ENCODE measurements around the gene PPP6R2.
"Not testable (repeated sequence)": the region's sequence is repeated elsewhere in the genome, so short reads cannot be mapped to it uniquely, and the experiment has no call there.

The PPP6R2 gene

DNA sequence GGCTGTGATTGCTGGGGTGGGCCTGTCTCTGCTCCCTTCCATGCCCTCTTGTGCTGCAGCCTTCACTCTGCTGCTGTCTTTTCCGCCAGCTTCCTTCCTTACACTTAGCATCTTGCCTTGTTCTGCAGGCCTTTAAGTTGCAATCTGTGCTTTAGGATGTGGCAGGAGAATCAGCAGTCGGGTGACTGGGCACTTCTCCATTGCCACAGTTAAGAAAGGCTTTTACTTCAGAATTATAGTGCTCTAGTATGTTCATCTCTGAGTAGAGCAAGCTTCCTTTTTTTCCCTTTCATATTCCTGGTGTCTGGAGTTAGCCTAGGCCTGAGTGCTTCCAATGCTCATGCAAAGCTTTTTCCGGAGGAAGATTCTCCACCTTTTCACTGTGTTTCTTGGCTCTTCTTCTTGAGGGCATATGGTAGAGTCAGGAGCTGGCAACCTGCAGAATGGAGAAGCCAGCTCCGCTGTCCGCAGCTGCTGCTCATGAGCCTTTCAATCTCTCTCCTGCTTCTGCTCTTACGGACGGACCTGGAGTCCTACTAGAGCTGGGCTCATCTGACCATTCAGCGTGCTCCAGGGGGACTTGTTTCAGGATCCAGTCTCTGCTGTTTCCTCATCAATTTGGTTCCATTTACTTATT, 20.2 kb downstream of the PPP6R2 start:
- TF ChIP-seq, protein P1, sequence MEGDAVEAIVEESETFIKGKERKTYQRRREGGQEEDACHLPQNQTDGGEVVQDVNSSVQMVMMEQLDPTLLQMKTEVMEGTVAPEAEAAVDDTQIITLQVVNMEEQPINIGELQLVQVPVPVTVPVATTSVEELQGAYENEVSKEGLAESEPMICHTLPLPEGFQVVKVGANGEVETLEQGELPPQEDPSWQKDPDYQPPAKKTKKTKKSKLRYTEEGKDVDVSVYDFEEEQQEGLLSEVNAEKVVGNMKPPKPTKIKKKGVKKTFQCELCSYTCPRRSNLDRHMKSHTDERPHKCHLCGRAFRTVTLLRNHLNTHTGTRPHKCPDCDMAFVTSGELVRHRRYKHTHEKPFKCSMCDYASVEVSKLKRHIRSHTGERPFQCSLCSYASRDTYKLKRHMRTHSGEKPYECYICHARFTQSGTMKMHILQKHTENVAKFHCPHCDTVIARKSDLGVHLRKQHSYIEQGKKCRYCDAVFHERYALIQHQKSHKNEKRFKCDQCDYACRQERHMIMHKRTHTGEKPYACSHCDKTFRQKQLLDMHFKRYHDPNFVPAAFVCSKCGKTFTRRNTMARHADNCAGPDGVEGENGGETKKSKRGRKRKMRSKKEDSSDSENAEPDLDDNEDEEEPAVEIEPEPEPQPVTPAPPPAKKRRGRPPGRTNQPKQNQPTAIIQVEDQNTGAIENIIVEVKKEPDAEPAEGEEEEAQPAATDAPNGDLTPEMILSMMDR (IDR thresholded peaks at IDR 0.05; ENCODE audit: insufficient read depth, missing control alignments) = no peak
- DNase-seq (ENCODE audit: insufficient read length, low spot score) (no peak), FAIRE-seq (no peak)

DNA sequence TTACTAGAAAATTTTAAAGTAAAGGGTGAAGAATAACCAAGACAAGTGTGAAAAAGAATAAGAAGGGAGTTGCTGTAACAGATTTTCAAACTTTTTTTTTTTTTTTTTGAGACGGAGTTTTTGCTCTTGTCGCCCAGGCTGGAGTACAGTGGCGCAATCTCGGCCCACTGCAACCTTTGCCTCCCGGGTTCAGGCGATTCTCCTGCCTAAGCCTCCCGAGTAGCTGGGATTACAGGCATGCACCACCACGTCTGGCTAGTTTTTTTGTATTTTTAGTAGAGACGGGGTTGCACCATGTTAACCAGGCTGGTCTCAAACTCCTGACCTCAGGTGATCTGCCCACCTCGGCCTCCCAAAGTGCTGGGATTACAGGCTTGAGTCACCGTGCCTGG, 20.7 kb downstream of the PPP6R2 start:
- not testable (repeated sequence) for DNase-seq (ENCODE audit: insufficient read length, low spot score); FAIRE-seq

DNA sequence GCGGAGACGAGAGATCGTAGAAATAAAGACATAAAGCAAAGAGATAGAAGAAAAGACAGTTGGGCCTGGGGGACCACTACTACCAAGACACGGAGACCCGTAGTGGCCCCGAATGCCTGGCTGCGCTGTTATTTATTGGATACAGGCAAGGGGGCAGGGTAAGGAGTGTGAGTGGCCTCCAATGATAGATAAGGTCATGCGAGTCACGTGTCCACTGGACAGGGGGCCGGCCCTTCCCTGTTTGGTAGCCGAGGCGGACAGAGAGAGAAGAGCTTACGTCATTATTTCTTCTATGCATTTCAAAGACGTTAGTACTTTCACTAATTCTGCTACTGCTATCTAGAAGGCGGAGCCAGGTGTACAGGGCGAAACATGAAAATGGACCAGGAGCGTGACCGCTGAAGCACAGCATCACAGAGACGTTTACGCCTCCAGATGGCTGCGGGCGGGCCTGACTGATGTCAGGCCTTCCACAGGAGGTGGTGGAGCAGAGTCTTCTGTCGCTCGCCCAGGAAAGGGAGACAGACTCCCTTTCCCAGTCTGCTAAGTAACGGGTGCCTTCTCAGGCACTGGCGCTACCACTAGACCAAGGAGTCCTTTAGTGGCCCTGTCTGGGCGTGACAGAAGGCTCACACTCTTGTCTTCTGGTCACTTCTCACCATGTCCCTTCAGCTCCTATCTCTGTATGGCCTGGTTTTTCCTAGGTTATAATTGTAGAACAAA, 24.8 kb downstream of the PPP6R2 start:
- FAIRE-seq (no peak), DNase-seq (ENCODE audit: insufficient read length, low spot score) (no peak)
- TF ChIP-seq, protein P1 (IDR thresholded peaks at IDR 0.05; ENCODE audit: insufficient read depth, missing control alignments) = no peak

DNA sequence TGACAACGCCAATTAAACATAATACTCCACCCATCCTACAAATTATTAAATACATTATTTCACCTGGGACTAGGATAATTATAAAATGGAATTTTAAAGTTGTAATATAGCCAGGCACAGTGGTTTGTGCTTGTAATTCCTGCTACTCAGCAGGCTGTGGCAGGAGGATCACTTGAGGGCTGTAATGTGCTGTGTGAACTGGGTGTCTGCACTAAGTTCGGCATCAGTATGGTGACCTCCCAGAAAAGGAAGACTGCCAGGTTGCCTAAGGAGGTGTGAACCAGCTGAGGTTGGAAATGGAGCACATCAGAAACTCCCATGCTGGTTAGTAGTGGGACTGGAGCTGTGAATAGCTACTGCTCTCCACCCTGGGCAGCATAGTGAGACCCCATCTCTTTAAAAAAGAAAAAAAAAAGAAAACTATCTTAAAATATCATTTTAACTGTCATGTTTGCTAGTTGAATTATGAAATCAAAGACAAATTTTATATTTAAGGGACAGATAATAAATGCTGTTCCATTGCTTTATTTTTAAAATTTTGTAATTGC, 28.0 kb downstream of the PPP6R2 start:
- DNase-seq (ENCODE audit: insufficient read length, low spot score) (no peak), FAIRE-seq (no peak)
- TF ChIP-seq, protein P1 (IDR thresholded peaks at IDR 0.05; ENCODE audit: insufficient read depth, missing control alignments) = no peak

DNA sequence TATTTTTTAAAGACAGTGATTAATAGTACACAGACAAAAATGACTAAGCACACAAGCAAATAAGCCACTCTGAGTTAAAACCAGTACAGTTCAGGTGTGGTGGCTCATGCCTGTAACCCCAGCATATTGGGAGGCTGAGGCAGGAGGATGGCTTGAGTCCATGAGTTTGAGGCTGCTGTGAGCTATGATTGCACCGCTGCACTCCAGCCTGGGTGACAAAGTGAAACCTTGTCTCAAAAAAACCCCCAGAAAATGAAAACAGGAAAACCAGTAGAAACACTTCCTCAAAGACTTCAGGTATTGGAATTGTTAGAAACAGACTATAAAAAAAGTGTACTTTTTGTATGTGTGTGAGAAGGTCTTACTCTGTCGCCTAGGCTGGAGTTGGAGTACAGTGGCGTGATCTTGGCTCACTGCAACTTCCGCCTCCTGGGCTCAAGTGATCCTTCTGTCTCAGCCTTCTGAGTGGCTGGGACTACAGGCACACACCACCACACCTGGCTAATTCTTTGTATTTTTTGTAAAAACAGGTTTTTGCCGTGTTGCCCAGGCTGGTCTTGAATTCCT, 33.0 kb downstream of the PPP6R2 start:
- TF ChIP-seq, protein P1 (IDR thresholded peaks at IDR 0.05; ENCODE audit: insufficient read depth, missing control alignments) = no peak
- FAIRE-seq (no peak), DNase-seq (ENCODE audit: insufficient read length, low spot score) (no peak)

DNA sequence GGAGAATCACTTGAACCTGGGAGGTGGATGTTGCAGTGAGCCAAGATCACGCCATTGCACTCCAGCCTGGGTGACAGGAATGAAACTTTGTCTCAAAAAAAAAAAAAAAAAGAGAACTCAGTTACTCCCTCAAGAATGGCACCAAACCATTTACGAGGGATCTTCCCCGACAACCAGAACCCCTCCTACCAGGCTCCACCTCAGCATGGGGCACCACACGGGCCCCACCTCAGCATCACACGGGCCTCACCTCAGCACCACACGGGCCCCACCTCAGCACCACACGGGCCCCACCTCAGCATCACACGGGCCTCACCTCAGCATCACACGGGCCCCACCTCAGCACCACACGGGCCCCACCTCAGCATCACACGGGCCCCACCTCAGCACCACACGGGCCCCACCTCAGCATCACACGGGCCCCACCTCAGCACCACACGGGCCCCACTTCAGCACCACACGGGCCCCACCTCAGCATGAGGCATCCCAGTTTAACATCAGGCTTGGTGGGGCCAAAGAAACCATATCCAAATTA, 38.0 kb downstream of the PPP6R2 start:
- not testable (repeated sequence) for DNase-seq (ENCODE audit: insufficient read length, low spot score); FAIRE-seq

DNA sequence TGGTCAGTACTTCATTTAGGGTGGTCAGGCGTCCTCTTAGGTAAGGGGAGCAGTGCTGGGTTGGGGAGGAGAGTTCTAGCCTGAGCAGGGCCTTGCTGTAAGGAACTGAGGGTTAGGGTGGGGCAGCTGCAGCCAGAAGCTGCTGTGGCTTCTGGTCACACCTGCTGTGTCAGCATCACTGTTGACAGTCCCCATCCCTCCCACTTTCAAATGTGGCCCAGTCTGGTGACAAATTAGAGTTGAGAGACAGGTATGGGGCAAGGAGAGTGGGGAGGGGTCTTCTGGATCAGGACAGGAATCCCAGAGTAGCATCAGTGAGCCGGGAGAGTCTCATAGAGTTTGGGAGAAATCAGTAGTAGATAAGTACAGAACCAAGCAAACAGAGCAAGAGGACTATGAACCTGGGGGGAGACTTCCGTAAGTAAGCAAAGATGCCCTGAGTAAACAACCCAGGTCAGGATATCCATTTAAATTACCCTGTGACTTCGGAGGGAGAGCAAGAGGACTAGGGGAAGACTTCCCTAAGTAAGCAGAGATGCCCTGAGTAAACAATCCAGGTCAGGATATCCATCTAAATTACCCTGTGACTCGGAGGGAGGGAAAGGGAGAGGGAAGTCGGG, 53.7 kb downstream of the PPP6R2 start:
- FAIRE-seq = no peak
- TF ChIP-seq, protein P1 (IDR thresholded peaks at IDR 0.05; ENCODE audit: insufficient read depth, missing control alignments) = no peak
- no peak for DNase-seq (ENCODE audit: insufficient read length, low spot score)

DNA sequence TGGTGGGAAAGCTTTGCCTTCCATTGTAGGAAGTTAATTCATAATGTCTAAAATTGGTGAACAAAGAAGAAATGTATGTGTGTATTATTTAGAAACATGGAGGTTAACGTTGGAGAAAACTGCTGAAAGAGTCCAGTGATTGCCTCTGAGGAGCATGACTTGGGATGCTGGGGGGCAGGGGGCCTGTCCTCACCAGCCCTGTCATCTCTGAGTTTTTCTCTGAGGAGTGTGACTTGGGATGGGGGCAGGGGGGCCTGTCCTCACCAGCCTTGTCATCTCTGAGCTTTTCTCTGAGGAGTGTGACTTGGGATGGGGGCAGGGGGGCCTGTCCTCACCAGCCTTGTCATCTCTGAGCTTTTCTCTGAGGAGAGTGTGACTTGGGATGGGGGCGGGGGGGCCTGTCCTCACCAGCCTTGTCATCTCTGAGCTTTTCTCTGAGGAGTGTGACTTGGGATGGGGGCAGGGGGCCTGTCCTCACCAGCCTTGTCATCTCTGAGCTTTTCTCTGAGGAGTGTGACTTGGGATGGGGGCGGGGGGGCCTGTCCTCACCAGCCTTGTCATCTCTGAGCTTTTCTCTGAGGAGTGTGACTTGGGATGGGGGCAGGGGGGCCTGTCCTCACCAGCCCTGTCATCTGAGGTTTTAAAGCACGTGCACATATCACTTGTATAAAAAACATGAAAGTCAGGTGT, 54.4 kb downstream of the PPP6R2 start:
- not testable (repeated sequence) for FAIRE-seq; DNase-seq (ENCODE audit: insufficient read length, low spot score)

Data from D721Med (cell line).